Measurements from ENCODE around the gene HEATR5B.
"Not testable (repeated sequence)": the region's sequence is repeated elsewhere in the genome, so short reads cannot be mapped to it uniquely, and the experiment has no call there.

The HEATR5B gene

GRCh38 chr2:36988008-36988407 lies 96.2 kb downstream of the HEATR5B start:
- no peak for TF ChIP-seq GABPA (IDR thresholded peaks at IDR 0.05; ENCODE audit: low read depth)
- TF ChIP-seq POLR2AphosphoS5 (IDR thresholded peaks at IDR 0.05; ENCODE audit: low read depth), result no peak
- no peak for TF ChIP-seq REST (IDR thresholded peaks at IDR 0.05; ENCODE audit: insufficient replicate concordance, low read depth)
- TF ChIP-seq SPI1 (IDR thresholded peaks at IDR 0.05; ENCODE audit: borderline replicate concordance, low read depth), result no peak
- no peak for TF ChIP-seq CTCF (IDR thresholded peaks at IDR 0.05; ENCODE audit: insufficient read depth, low read length)
- DNase-seq (ENCODE audit: low read depth in 1 of 2, low spot score in 1 of 2), result no peak
- no peaks in the 10 kb centered on the region for H3K27me3 ChIP-seq (ENCODE audit: insufficient read depth, poor library complexity, severe bottlenecking)
- H3K4me3 ChIP-seq (replicated peaks; ENCODE audit: insufficient read depth, low read length), result no peak overlapping the region
- H3K27ac ChIP-seq (replicated peaks), result no peak overlapping the region

- H3K27ac ChIP-seq (replicated peaks), result no peak overlapping the region
- TF ChIP-seq REST (IDR thresholded peaks at IDR 0.05; ENCODE audit: insufficient replicate concordance, low read depth) (no peak), SPI1 (IDR thresholded peaks at IDR 0.05; ENCODE audit: borderline replicate concordance, low read depth) (no peak), CTCF (IDR thresholded peaks at IDR 0.05; ENCODE audit: insufficient read depth, low read length) (no peak), POLR2AphosphoS5 (IDR thresholded peaks at IDR 0.05; ENCODE audit: low read depth) (no peak), GABPA (IDR thresholded peaks at IDR 0.05; ENCODE audit: low read depth) (no peak)
- DNase-seq (ENCODE audit: low read depth in 1 of 2, low spot score in 1 of 2), result no peak
- H3K4me3 ChIP-seq (replicated peaks; ENCODE audit: insufficient read depth, low read length), result no peak overlapping the region
- H3K27me3 ChIP-seq (ENCODE audit: insufficient read depth, poor library complexity, severe bottlenecking), result no peaks in the 10 kb centered on the region
Measured at GRCh38 chr2:36982467-36982866, 101.7 kb downstream of the HEATR5B start.

GRCh38 chr2:36981911-36982310 lies 102.3 kb downstream of the HEATR5B start:
- DNase-seq (ENCODE audit: low read depth in 1 of 2, low spot score in 1 of 2), result no peak
- no peak for TF ChIP-seq POLR2AphosphoS5 (IDR thresholded peaks at IDR 0.05; ENCODE audit: low read depth)
- TF ChIP-seq REST (IDR thresholded peaks at IDR 0.05; ENCODE audit: insufficient replicate concordance, low read depth), result no peak
- TF ChIP-seq GABPA (IDR thresholded peaks at IDR 0.05; ENCODE audit: low read depth), result no peak
- no peak for TF ChIP-seq CTCF (IDR thresholded peaks at IDR 0.05; ENCODE audit: insufficient read depth, low read length)
- no peak for TF ChIP-seq SPI1 (IDR thresholded peaks at IDR 0.05; ENCODE audit: borderline replicate concordance, low read depth)
- no peak overlapping the region for H3K27ac ChIP-seq (replicated peaks)
- H3K4me3 ChIP-seq (replicated peaks; ENCODE audit: insufficient read depth, low read length), result no peak overlapping the region
- no peaks in the 10 kb centered on the region for H3K27me3 ChIP-seq (ENCODE audit: insufficient read depth, poor library complexity, severe bottlenecking)

GRCh38 chr2:36979007-36979406 lies 105.2 kb downstream of the HEATR5B start:
- not testable (repeated sequence) for H3K27me3 ChIP-seq (ENCODE audit: insufficient read depth, poor library complexity, severe bottlenecking); H3K4me3 ChIP-seq (replicated peaks; ENCODE audit: insufficient read depth, low read length); H3K27ac ChIP-seq (replicated peaks); DNase-seq (ENCODE audit: low read depth in 1 of 2, low spot score in 1 of 2)
